ENCODE measurements around the gene SSC5D. TPM values are rescaled to one million over a fixed set of nuclear protein-coding genes. Genes with fewer than 3 reads are reported as not detected.

The SSC5D gene
- total RNA-seq, 4 donors from 2014 or later: 2.8 to 10.3 (median 5.0) TPM

DNA sequence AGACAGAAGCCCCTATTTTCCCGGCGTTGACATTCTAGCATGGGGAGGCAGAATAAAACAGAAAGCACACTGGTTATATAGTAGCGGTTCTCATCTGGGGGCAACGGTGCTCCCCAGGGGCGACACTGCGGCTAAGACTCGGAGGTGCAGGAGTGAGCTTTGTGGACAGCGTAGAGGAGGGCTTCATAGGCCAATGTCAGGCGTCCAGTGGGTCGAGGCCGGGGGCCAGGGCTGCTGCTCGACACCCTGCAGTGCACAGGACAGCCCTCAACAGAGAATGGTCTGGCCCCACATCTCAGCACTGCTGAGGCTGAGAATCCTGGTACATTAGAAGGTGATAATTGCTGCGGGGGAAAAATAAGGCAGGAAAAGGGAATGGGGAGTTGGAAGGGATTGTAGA is 10.3 kb upstream of the SSC5D start:
- TF ChIP-seq, protein P1, sequence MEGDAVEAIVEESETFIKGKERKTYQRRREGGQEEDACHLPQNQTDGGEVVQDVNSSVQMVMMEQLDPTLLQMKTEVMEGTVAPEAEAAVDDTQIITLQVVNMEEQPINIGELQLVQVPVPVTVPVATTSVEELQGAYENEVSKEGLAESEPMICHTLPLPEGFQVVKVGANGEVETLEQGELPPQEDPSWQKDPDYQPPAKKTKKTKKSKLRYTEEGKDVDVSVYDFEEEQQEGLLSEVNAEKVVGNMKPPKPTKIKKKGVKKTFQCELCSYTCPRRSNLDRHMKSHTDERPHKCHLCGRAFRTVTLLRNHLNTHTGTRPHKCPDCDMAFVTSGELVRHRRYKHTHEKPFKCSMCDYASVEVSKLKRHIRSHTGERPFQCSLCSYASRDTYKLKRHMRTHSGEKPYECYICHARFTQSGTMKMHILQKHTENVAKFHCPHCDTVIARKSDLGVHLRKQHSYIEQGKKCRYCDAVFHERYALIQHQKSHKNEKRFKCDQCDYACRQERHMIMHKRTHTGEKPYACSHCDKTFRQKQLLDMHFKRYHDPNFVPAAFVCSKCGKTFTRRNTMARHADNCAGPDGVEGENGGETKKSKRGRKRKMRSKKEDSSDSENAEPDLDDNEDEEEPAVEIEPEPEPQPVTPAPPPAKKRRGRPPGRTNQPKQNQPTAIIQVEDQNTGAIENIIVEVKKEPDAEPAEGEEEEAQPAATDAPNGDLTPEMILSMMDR (IDR thresholded peaks at IDR 0.05): no peak
- TF ChIP-seq POLR2A (IDR thresholded peaks at IDR 0.05): no peak
- DNase-seq: no peak
- no peak overlapping the region for H3K27ac ChIP-seq
- H3K4me3 ChIP-seq: peak overlapping the region in 2 of 4 donors; percentile 60 to 73
- H3K27me3 ChIP-seq: no peaks in the 10 kb centered on the region
- peaks cover 0 to 14% (median 0%) of the 10 kb centered on the region in 3 donors for H3K36me3 ChIP-seq
- H3K4me1 ChIP-seq: peaks cover 0 to 15% (median 8%) of the 10 kb centered on the region in 4 donors
- no peaks in the 10 kb centered on the region for H3K9me3 ChIP-seq

DNA sequence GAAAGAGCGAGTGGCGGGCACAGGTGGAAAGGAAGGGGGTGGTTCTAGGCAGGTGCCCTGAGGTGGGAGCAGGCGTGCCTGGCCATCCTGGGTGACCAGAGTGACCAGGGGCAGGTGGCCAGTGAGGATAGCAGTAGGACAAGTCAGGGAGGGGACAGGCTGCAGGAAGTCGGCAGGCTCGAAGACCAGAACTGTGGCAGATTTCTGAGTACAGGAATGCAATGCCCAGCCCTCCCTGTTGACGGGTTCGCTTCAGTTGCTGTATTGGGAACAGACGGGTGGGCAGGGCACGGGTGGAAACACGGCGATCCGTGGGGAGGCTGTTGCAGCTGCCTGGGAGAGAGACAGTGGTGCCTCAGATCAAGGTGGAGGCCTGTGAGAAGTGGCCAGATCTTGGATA is 9.9 kb upstream of the SSC5D start:
- DNase-seq: no peak
- Histone ChIP-seq H3K27ac (no peak overlapping the region), H3K36me3 (peaks cover 0 to 18% (median 0%) of the 10 kb centered on the region in 3 donors), H3K9me3 (no peaks in the 10 kb centered on the region), H3K4me1 (peaks cover 0 to 15% (median 8%) of the 10 kb centered on the region in 4 donors), H3K27me3 (no peaks in the 10 kb centered on the region), H3K4me3 (no peak overlapping the region)
- TF ChIP-seq, protein P1 (IDR thresholded peaks at IDR 0.05): no peak
- TF ChIP-seq POLR2A (IDR thresholded peaks at IDR 0.05): no peak

DNA sequence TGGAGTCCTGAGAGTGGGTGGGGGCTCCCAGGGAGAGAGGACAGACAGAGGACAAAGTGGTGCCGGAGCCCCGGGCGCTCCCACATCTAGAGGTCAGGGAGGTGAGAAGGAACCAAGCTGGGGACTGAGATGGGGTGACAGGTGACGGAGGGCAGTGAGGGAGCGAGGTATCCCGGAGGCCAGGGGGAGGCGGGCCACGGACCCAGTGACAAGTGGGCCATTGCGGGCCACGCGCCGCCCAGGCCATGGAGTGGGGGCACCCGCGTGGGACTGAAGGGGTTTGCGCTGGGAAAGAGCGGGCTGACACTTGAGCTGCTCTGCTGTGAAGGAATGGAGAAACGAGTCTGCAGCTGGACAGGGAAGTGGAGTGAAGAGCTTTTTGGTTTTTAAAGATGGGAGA is 9.2 kb upstream of the SSC5D start:
- TF ChIP-seq, protein P1 (IDR thresholded peaks at IDR 0.05): no peak
- TF ChIP-seq POLR2A (IDR thresholded peaks at IDR 0.05): no peak
- Histone ChIP-seq H3K27me3 (no peaks in the 10 kb centered on the region), H3K9me3 (no peaks in the 10 kb centered on the region), H3K36me3 (peaks cover 0 to 25% (median 0%) of the 10 kb centered on the region in 3 donors), H3K27ac (no peak overlapping the region), H3K4me1 (peaks cover 0 to 20% (median 11%) of the 10 kb centered on the region in 4 donors), H3K4me3 (no peak overlapping the region)
- DNase-seq: no peak

DNA sequence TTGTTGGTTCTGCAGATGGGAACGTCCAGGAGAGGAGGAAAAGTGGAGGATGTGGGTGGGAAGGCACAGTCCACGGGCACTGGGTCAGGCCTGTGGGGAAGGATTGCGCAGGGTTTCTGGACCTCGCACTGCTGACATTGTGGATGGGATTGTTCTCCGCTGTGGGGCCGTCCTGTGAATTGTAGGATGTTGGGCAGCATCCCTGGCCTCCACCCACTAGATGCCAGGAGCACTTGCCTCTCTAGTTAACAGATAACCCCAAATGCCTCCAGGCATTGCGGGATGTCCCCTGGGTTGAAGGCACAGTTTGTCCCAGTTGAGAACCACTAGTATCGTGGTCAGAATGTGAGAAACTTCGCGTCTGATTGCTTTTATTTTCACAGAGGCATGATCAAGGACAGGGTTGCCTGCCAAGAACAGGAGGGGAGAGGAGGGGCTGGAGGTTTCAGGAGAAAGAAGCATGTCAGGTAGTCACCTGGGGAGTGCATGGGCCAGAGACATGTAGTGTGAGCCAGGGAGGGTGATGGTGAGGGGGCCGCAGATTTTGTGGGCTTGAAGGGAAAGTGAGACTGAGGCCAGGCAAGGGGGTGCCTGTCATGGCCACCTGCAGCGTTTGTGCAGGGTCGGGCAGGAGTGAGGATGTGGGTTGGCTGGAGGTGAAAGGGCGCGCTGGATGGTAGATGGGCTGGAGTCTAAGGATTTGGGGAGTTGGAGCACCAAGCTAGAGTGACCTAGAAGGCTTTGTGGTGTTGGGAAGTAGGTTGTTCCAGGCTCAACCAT is 8.6 kb upstream of the SSC5D start:
- H3K4me3 ChIP-seq: no peak overlapping the region
- no peak for DNase-seq
- TF ChIP-seq, protein P1 (IDR thresholded peaks at IDR 0.05): no peak
- no peak for TF ChIP-seq POLR2A (IDR thresholded peaks at IDR 0.05)
- peaks cover 0 to 27% (median 0%) of the 10 kb centered on the region in 3 donors for H3K36me3 ChIP-seq
- no peaks in the 10 kb centered on the region for H3K9me3 ChIP-seq
- H3K27ac ChIP-seq: no peak overlapping the region
- H3K4me1 ChIP-seq: peaks cover 0 to 26% (median 17%) of the 10 kb centered on the region in 4 donors
- no peaks in the 10 kb centered on the region for H3K27me3 ChIP-seq

DNA sequence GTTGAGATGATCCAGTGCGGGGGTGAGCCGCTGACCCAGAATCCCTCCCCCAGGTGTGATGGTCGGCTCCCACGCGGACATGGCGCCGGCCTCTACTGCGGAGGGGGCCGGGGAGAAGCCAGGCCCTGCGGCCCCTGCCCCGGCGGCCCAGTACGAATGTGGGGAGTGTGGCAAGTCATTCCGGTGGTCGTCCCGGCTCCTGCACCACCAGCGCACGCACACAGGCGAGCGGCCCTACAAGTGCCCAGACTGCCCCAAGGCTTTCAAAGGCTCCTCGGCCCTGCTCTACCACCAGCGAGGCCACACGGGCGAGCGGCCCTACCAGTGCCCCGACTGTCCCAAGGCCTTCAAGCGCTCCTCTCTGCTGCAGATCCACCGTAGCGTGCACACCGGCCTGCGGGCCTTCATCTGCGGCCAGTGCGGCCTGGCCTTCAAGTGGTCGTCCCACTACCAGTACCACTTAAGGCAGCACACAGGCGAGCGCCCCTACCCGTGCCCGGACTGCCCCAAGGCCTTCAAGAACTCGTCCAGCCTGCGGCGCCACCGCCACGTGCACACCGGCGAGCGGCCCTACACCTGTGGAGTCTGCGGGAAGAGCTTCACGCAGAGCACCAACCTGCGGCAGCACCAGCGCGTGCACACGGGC is 7.0 kb upstream of the SSC5D start:
- Histone ChIP-seq H3K36me3 (peaks cover 0 to 27% (median 0%) of the 10 kb centered on the region in 3 donors), H3K27ac (no peak overlapping the region), H3K4me3 (no peak overlapping the region), H3K4me1 (peaks cover 0 to 36% (median 14%) of the 10 kb centered on the region in 4 donors), H3K27me3 (no peaks in the 10 kb centered on the region), H3K9me3 (no peaks in the 10 kb centered on the region)
- TF ChIP-seq, protein P1 (IDR thresholded peaks at IDR 0.05): no peak
- TF ChIP-seq POLR2A (IDR thresholded peaks at IDR 0.05): no peak
- no peak for DNase-seq

All from Peyer's patch (tissue), 4 donors.